ENCODE data around the gene RASD2.

DNA sequence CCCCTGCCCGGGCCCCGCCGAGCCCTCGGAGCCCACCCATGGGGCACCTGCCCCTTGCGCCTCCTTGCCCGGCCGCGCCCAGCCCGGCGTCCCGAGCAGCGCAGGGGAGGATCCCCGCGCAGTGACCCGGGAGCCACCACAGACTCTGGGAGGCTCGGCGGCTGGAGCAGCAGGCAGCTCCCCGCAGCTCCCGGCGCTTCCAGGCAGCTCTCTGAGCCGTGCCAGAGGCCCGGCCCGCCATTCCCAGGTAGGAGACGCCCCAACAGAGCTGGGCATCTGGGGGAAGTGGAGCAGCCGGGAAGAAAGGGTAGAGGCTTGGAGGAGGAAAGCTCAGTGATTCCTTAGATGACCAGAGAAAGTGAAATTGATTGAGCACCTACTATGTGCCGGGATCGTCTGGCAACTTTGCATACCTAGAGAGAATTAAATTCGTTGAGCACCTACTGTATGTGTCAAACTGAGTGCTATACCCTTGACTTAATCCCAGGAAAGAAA lies 670 bp downstream of the RASD2 start:
- TF ChIP-seq, protein P1, sequence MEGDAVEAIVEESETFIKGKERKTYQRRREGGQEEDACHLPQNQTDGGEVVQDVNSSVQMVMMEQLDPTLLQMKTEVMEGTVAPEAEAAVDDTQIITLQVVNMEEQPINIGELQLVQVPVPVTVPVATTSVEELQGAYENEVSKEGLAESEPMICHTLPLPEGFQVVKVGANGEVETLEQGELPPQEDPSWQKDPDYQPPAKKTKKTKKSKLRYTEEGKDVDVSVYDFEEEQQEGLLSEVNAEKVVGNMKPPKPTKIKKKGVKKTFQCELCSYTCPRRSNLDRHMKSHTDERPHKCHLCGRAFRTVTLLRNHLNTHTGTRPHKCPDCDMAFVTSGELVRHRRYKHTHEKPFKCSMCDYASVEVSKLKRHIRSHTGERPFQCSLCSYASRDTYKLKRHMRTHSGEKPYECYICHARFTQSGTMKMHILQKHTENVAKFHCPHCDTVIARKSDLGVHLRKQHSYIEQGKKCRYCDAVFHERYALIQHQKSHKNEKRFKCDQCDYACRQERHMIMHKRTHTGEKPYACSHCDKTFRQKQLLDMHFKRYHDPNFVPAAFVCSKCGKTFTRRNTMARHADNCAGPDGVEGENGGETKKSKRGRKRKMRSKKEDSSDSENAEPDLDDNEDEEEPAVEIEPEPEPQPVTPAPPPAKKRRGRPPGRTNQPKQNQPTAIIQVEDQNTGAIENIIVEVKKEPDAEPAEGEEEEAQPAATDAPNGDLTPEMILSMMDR (IDR thresholded peaks at IDR 0.05), result no peak
- TF ChIP-seq EZH2 (IDR thresholded peaks at IDR 0.05; ENCODE audit: borderline replicate concordance, insufficient read depth, low read depth, low read length, poor library complexity, severe bottlenecking), result no peak

Measured in B cell (primary cell).